ENCODE data around the gene NUP43.

The NUP43 gene

GRCh38 chr6:149746147-149746946 is at the start of gene NUP43:
TSS of gene NUP43 (minus strand) at chr6:149746529. CDS start at chr6:149746495, 34 bp downstream.
- H3K27ac ChIP-seq (ENCODE audit: low read depth, low read length): peak within 1 kb of the TSS; percentile 54; the same call in 1 of the 2 replicates
- no peaks in the 10 kb centered on the region for H3K4me1 ChIP-seq (ENCODE audit: control insufficient read depth, insufficient read depth, low read length)
- H3K9ac ChIP-seq (ENCODE audit: low read length): peak within 1 kb of the TSS; percentile 92
- H3K4me3 ChIP-seq (ENCODE audit: low read depth, low read length): peak within 1 kb of the TSS; percentile 87
- no peaks in the 10 kb centered on the region for H3K9me3 ChIP-seq (ENCODE audit: control insufficient read depth, insufficient read depth, low read depth, low read length)
- no peaks in the 10 kb centered on the region for H3K27me3 ChIP-seq (ENCODE audit: control insufficient read depth, insufficient read depth, low read length)
- peaks cover 22% of the 10 kb centered on the region for H3K36me3 ChIP-seq (ENCODE audit: control insufficient read depth, insufficient read depth, low read length)

- peaks cover 47% of the 10 kb centered on the region for H3K36me3 ChIP-seq (ENCODE audit: control insufficient read depth, insufficient read depth, low read length)
- no peak overlapping the region for H3K27ac ChIP-seq (ENCODE audit: low read depth, low read length)
These were observed 37.2 kb upstream of the NUP43 start for GRCh38 chr6:149783551-149783950.

GRCh38 chr6:149782337-149782736 is 36.0 kb upstream of the NUP43 start:
- H3K27me3 ChIP-seq (ENCODE audit: control insufficient read depth, insufficient read depth, low read length): no peaks in the 10 kb centered on the region
- no peaks in the 10 kb centered on the region for H3K4me1 ChIP-seq (ENCODE audit: control insufficient read depth, insufficient read depth, low read length)
- H3K9me3 ChIP-seq (ENCODE audit: control insufficient read depth, insufficient read depth, low read depth, low read length): no peaks in the 10 kb centered on the region
- H3K27ac ChIP-seq (ENCODE audit: low read depth, low read length): no peak overlapping the region
- peaks cover 49% of the 10 kb centered on the region for H3K36me3 ChIP-seq (ENCODE audit: control insufficient read depth, insufficient read depth, low read length)
- no peak overlapping the region for H3K9ac ChIP-seq (ENCODE audit: low read length)
- no peak overlapping the region for H3K4me3 ChIP-seq (ENCODE audit: low read depth, low read length)

More at GRCh38 chr6:149783551-149783950, 37.2 kb upstream of the NUP43 start:
- Histone ChIP-seq H3K9me3 (ENCODE audit: control insufficient read depth, insufficient read depth, low read depth, low read length) (no peaks in the 10 kb centered on the region), H3K4me3 (ENCODE audit: low read depth, low read length) (no peak overlapping the region), H3K4me1 (ENCODE audit: control insufficient read depth, insufficient read depth, low read length) (no peaks in the 10 kb centered on the region), H3K27me3 (ENCODE audit: control insufficient read depth, insufficient read depth, low read length) (no peaks in the 10 kb centered on the region), H3K9ac (ENCODE audit: low read length) (no peak overlapping the region)

- H3K36me3 ChIP-seq (ENCODE audit: control insufficient read depth, insufficient read depth, low read length): peaks cover 49% of the 10 kb centered on the region
- H3K4me1 ChIP-seq (ENCODE audit: control insufficient read depth, insufficient read depth, low read length): no peaks in the 10 kb centered on the region
- no peaks in the 10 kb centered on the region for H3K27me3 ChIP-seq (ENCODE audit: control insufficient read depth, insufficient read depth, low read length)
- no peak overlapping the region for H3K9ac ChIP-seq (ENCODE audit: low read length)
- no peak overlapping the region for H3K4me3 ChIP-seq (ENCODE audit: low read depth, low read length)
- H3K9me3 ChIP-seq (ENCODE audit: control insufficient read depth, insufficient read depth, low read depth, low read length): no peaks in the 10 kb centered on the region
- no peak overlapping the region for H3K27ac ChIP-seq (ENCODE audit: low read depth, low read length)
These were observed 35.4 kb upstream of the NUP43 start for GRCh38 chr6:149781715-149782114.

GRCh38 chr6:149779644-149779963 is 33.3 kb upstream of the NUP43 start:
- Histone ChIP-seq H3K36me3 (ENCODE audit: control insufficient read depth, insufficient read depth, low read length) (peaks cover 63% of the 10 kb centered on the region), H3K9me3 (ENCODE audit: control insufficient read depth, insufficient read depth, low read depth, low read length) (no peaks in the 10 kb centered on the region), H3K27ac (ENCODE audit: low read depth, low read length) (no peak overlapping the region), H3K4me3 (ENCODE audit: low read depth, low read length) (no peak overlapping the region), H3K27me3 (ENCODE audit: control insufficient read depth, insufficient read depth, low read length) (no peaks in the 10 kb centered on the region), H3K4me1 (ENCODE audit: control insufficient read depth, insufficient read depth, low read length) (no peaks in the 10 kb centered on the region), H3K9ac (ENCODE audit: low read length) (no peak overlapping the region)

- peaks cover 54% of the 10 kb centered on the region for H3K36me3 ChIP-seq (ENCODE audit: control insufficient read depth, insufficient read depth, low read length)
- H3K9ac ChIP-seq (ENCODE audit: low read length): no peak overlapping the region
- no peaks in the 10 kb centered on the region for H3K4me1 ChIP-seq (ENCODE audit: control insufficient read depth, insufficient read depth, low read length)
- H3K27me3 ChIP-seq (ENCODE audit: control insufficient read depth, insufficient read depth, low read length): no peaks in the 10 kb centered on the region
- no peak overlapping the region for H3K27ac ChIP-seq (ENCODE audit: low read depth, low read length)
- no peaks in the 10 kb centered on the region for H3K9me3 ChIP-seq (ENCODE audit: control insufficient read depth, insufficient read depth, low read depth, low read length)
- H3K4me3 ChIP-seq (ENCODE audit: low read depth, low read length): no peak overlapping the region
These were observed 31.3 kb upstream of the NUP43 start for GRCh38 chr6:149777624-149778023.

- H3K36me3 ChIP-seq (ENCODE audit: control insufficient read depth, insufficient read depth, low read length): peaks cover 46% of the 10 kb centered on the region
These were observed 25.6 kb upstream of the NUP43 start for GRCh38 chr6:149771925-149772324.

GRCh38 chr6:149771185-149771584 is 24.9 kb upstream of the NUP43 start:
- Histone ChIP-seq H3K27ac (ENCODE audit: low read depth, low read length) (no peak overlapping the region), H3K27me3 (ENCODE audit: control insufficient read depth, insufficient read depth, low read length) (no peaks in the 10 kb centered on the region), H3K36me3 (ENCODE audit: control insufficient read depth, insufficient read depth, low read length) (peaks cover 47% of the 10 kb centered on the region), H3K9me3 (ENCODE audit: control insufficient read depth, insufficient read depth, low read depth, low read length) (peaks cover under 1% of the 10 kb centered on the region; the same call in 1 of the 2 replicates), H3K9ac (ENCODE audit: low read length) (no peak overlapping the region), H3K4me1 (ENCODE audit: control insufficient read depth, insufficient read depth, low read length) (no peaks in the 10 kb centered on the region), H3K4me3 (ENCODE audit: low read depth, low read length) (no peak overlapping the region)

More at GRCh38 chr6:149771925-149772324, 25.6 kb upstream of the NUP43 start:
- no peak overlapping the region for H3K9ac ChIP-seq (ENCODE audit: low read length)
- H3K4me3 ChIP-seq (ENCODE audit: low read depth, low read length): no peak overlapping the region
- H3K4me1 ChIP-seq (ENCODE audit: control insufficient read depth, insufficient read depth, low read length): no peaks in the 10 kb centered on the region
- no peaks in the 10 kb centered on the region for H3K27me3 ChIP-seq (ENCODE audit: control insufficient read depth, insufficient read depth, low read length)
- no peak overlapping the region for H3K27ac ChIP-seq (ENCODE audit: low read depth, low read length)
- no peaks in the 10 kb centered on the region for H3K9me3 ChIP-seq (ENCODE audit: control insufficient read depth, insufficient read depth, low read depth, low read length)

GRCh38 chr6:149769676-149770075 is 23.3 kb upstream of the NUP43 start:
- Histone ChIP-seq H3K9ac (ENCODE audit: low read length) (no peak overlapping the region), H3K4me3 (ENCODE audit: low read depth, low read length) (no peak overlapping the region), H3K36me3 (ENCODE audit: control insufficient read depth, insufficient read depth, low read length) (peaks cover 44% of the 10 kb centered on the region), H3K9me3 (ENCODE audit: control insufficient read depth, insufficient read depth, low read depth, low read length) (peaks cover 6% of the 10 kb centered on the region), H3K27me3 (ENCODE audit: control insufficient read depth, insufficient read depth, low read length) (no peaks in the 10 kb centered on the region), H3K4me1 (ENCODE audit: control insufficient read depth, insufficient read depth, low read length) (no peaks in the 10 kb centered on the region), H3K27ac (ENCODE audit: low read depth, low read length) (no peak overlapping the region)

- H3K4me3 ChIP-seq (ENCODE audit: low read depth, low read length): no peak overlapping the region
- H3K27me3 ChIP-seq (ENCODE audit: control insufficient read depth, insufficient read depth, low read length): no peaks in the 10 kb centered on the region
- H3K27ac ChIP-seq (ENCODE audit: low read depth, low read length): no peak overlapping the region
- H3K9ac ChIP-seq (ENCODE audit: low read length): no peak overlapping the region
- H3K9me3 ChIP-seq (ENCODE audit: control insufficient read depth, insufficient read depth, low read depth, low read length): peaks cover 6% of the 10 kb centered on the region
- peaks cover 23% of the 10 kb centered on the region for H3K36me3 ChIP-seq (ENCODE audit: control insufficient read depth, insufficient read depth, low read length)
- H3K4me1 ChIP-seq (ENCODE audit: control insufficient read depth, insufficient read depth, low read length): no peaks in the 10 kb centered on the region
These were observed 19.9 kb upstream of the NUP43 start for GRCh38 chr6:149766156-149766769.

GRCh38 chr6:149763866-149764265 is 17.5 kb upstream of the NUP43 start:
- Histone ChIP-seq H3K27me3 (ENCODE audit: control insufficient read depth, insufficient read depth, low read length) (no peaks in the 10 kb centered on the region), H3K36me3 (ENCODE audit: control insufficient read depth, insufficient read depth, low read length) (peaks cover 22% of the 10 kb centered on the region), H3K4me3 (ENCODE audit: low read depth, low read length) (no peak overlapping the region), H3K4me1 (ENCODE audit: control insufficient read depth, insufficient read depth, low read length) (no peaks in the 10 kb centered on the region), H3K9ac (ENCODE audit: low read length) (no peak overlapping the region), H3K9me3 (ENCODE audit: control insufficient read depth, insufficient read depth, low read depth, low read length) (peaks cover 6% of the 10 kb centered on the region), H3K27ac (ENCODE audit: low read depth, low read length) (no peak overlapping the region)

Data from HUES6 (cell line).